Spleen (tissue), 7 donors: ENCODE data around the gene RNF19B.

Source experiments
- CTCF ChIP-seq, 11 experiments: fragments of 200-600 bp in 7 of 11; fragments of 450-650 bp in 4 of 11; sonication (generic) in 4 of 11; IDR thresholded peaks in 8 of 11; conservative IDR thresholded peaks in 3 of 11; 1 replicate in 7 of 11; 2 replicates in 4 of 11; pipeline versions ENCODE4 v1.4.0 to v1.8.0; 2016 to 2021; ENCODE audit warnings: antibody characterized with exemption in 11 of 11, inconsistent platforms in 4 of 11, mild to moderate bottlenecking in 1 of 11
- POLR2A ChIP-seq, 3 donors: fragments of 450-650 bp; IDR thresholded peaks; one replicate each; pipeline ENCODE4 v1.5.1; 2017; ENCODE audit warnings: antibody characterized with exemption in 3 of 3, mild to moderate bottlenecking in 1 of 3
- donor health status: DM: no; HTN: no; CAD: no; lungs with moderate emphysema.
- donor health status: DM: no; HTN: no; CAD: no.
- donor health status: DM: no; HTN: no; CAD: no.

- TF ChIP-seq CTCF (IDR thresholded peaks at IDR 0.05 in 8 of 11, conservative IDR thresholded peaks at IDR 0.05 in 3 of 11) (no peak), POLR2A (IDR thresholded peaks at IDR 0.05) (no peak)
These were observed 35.9 kb upstream of the RNF19B start for GRCh38 chr1:33000427-33001026.
